Activated CD4-positive, alpha-beta T cell treated with anti-CD3 and anti-CD28 coated beads, Interleukin-10, Interleukin-2, amounts not matched to agents 100 ng/mL and 50 ng/mL, durations not matched to agents 16 hours and 8 hours (primary cell): ENCODE data around the gene NSDHL.
"Not testable (repeated sequence)": the region's sequence is repeated elsewhere in the genome, so short reads cannot be mapped to it uniquely, and the experiment has no call there.

Experiments used
- DNase-seq: peaks from one replicate; pipeline ENCODE4 v3.0.0-alpha.2; 2020

The NSDHL gene

DNA sequence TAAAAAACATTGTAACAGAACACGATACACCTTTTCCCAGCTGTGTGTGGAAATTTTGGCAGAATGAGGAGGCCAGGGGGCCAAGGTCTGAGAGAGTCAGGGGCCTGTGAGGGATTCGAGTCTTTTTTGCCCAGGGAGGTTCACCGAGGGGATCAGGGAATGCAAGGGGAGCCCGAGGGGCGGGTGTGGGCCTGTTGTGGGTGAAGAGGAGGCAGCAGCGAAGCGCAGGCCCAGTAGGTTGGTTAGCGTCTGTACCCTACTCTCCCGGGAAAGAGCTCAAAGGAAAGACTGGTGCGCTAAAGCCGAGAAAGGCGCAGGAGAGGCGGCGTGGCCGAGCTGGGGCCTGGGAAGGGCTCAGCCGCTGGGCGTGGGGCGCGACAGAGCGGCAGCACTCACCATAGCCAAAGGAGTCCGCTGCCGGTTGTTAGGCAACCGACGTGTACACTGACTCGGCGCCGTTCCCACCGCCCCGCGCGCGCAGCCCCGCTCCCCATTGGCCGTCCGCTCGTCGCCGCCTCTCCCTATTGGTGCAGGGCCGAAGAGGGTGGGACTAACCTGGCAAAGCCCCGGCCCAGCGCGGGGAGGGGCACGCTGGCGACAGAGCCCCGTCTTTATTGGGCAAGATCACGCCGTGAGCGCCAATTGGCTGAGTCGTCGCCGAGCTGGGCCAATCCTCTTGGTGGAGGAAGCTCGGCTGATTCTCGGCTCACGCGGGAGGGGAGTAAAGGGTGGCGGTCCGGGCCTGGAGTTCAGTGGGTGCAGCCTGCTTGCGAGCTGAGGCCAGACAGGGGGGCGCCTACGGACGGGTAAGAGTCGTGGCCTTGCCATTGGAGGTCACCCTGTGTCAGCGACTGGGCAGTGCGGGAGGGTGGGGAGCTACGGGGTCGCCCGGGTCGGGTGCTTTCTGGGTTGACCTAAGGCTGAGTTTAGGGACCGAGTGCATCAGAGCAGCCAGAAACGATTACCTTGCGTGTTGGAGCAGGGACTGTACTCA lies at the start of gene NSDHL, which contains the start of gene CETN2:
Gene NSDHL, plus strand, starts transcription at position 752 of the 994 bp plus-strand sequence. CDS start 15,262 bp downstream, outside the sequence.
Gene CETN2, minus strand, starts transcription at position 446 of the 994 bp plus-strand sequence. Its CDS starts 47 bp downstream, at position 399.
- peak; percentile 95 for DNase-seq

DNA sequence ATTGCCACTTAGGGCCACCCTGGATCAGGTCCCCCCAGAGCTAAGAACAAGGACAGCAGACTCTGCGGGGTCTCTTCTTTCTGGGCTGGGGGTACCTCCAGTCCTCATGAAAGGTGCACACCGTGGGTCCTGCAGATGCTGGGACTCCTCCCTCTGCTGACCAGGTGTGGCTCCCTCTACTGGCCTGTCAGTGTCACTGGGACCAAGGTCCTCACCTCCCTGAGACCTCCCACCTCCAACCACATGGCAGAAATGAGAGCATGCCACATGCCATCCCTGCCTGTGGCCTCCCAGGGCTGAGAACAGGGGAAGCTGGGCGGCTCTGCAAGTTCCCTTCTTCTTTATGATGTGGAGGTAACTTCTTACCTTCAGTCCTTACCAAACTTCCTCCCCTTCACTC lies 43.8 kb upstream of the NSDHL start:
- not testable (repeated sequence) for DNase-seq

DNA sequence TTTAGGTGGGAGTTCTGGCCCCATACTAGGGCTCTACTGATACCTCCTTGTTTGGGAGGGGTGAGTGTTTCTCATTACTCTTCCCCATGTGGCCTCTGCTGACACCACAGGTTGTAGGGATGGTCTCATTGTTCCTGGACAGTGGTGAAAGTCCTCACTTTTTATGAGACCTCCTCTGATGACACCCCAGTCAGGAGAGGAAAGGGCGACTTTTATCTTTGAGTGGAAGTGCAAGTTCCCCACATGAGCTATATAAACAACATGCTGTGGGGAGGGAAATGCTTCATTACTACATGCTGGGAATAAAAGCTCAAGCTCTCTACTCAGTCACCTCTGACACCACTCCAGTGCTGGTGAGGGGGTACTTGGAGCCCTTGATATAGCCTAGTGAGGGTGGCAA lies 31.9 kb upstream of the NSDHL start:
- no peak for DNase-seq

DNA sequence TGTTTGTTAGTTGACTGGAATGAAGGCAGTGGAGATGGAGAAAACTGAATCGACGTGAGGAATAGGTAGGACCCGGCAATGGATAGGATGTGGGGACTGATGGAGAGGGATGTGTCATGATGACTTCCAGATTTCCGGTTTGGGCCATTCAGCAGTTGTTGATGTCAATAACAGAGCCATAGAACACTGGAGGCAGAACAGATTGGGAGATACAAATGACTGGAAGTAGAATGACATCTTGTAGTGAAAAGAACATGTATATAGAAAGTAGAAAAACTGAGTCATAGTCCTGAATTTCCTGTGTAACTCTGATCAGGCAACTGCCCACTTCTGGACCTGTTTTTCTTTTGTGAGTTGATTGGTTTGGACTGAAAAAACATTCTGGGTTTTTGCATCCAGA lies 24.8 kb upstream of the NSDHL start:
- DNase-seq = peak; percentile 14

DNA sequence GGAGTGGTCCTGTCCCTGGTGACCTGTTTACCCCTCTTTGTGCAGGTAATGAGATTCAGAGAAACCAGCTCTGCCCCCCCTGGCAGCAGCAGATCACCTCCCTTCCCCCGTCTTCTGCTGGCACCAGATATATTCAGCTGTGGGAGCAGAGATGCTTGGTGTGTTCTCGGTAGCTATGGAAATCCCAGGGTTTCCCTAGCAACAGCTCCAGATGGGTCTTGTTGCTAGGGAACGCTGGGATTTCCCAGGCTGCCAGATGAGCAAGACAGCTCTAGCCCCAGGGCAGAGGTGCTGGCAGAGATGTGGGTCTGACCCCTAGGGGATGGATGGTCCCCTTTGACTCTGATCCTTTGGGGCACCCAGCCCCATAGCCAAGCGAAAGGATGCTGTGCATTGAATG lies 20.5 kb upstream of the NSDHL start:
- no peak for DNase-seq

DNA sequence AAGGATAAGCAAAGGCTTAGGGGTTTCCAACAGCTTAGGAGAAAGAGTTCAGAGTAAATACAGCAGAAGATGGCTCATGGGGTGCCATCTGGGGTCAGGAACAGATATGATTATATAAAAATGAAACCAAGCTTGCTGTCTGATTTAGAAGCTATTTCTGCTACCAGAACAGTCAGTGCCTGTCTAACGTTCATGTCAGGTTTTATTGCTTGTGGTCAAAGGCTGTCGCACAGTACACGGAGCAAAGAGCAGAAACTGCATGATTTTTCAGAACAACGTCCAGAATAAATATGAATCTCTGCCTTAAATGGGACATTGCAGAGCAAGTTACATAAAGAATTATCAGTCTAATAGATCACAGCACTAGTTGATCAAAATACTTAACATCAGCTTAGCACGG lies 17.7 kb upstream of the NSDHL start:
- no peak for DNase-seq

DNA sequence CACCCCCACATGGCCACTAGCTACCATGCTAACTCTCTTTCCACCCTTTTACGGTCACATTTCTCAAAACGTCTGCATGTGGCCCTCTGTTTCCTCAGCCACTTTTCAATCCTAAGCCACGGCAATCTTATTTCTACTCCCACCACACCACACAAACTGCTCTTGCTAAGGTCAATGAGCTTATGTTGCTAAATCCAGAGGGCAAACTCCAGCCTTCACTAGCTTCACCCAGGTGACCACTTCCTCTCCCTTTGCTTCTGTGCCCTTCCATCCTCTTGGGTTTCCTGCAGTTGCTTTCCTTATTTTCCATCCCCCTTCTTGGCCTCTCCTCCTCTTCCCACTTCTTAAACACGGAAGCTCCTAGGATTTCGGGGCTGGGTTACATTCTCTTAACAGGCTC lies 16.8 kb upstream of the NSDHL start:
- no peak for DNase-seq

DNA sequence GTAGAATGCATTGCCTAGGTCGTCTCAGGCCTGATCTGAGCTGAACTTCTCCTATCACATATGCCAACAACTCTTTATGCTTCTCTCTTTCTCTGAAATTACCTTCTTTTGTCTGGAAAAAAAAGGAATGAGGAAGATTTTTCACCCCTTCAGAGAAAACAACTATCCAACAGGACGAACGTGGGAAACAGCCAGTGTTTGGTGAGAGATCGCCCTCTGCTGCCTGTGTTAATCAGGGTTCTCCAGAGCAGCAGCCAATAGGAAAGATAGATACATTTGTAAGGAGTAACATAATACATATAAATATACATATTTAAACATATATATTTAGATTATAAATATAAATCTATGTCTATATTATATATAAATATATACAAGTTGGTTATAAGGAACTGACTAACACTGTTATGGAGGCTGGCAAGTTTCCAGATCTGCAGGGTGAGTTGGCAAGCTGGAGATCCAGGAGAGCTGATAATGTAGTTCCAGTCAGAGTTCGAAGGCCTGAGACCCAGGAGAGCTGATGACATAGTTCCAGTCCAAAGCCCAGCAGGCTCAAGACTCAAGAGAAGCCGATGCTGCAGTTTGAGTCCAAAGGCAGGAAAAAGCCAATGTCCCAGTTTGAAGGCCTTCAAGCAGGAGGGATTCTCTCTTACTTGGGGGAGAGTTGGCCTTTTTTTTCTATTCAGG lies 13.6 kb upstream of the NSDHL start:
- DNase-seq = peak; percentile 30

DNA sequence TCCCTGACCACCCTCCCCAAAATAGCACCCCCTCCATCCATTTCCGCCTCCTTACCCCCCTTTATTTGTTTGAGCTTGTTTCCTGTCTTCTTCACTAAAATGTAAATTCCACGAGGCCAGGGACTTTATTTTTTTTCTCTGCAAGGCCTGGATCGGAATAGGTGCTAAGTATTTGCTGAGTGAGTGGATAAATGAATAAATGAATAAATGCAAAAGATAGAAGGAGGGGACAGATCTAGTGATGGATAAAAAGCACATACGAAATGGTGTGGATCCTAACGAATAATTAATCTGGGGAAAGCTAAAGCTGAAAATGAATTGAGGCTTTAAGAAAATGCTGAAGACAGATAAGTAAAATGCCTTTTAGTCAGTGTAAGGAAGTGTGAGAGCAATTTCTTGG lies 12.5 kb upstream of the NSDHL start:
- no peak for DNase-seq

DNA sequence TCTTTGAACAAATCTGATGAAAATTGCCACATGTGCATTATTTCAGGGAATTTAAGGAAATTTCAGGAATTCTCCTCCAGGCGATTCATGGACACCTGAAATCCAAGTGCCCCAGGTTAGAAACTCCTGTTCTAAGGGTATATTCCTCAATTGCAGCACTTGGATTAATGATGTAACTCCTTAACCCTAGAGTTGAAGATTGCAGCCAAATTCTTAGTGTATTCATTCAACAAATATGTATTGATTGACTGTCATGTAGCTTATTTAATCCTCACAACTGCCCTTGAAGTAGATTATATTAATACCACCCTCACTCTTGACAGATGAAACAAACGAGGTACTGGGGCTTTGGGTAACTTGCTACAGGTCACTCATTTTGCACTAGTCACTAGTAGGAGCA lies 11.6 kb upstream of the NSDHL start:
- no peak for DNase-seq

DNA sequence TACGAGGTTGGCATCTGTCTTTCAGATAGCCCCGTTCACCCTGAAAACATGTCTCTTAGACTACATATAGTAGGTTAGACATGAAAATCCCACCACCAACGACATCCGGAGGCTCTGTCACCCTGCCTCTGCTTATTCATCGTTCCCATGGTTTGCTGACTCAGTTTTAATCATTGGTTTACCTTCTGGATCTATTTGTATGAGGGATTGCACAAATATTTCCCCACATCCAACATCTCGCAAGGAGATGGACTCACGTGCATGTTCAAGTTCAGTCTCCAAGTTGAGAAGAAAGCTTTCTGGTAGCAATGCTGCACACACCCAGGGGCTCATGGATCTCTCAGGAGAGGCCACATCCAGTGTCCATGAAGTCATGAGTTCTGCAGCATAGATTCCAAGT lies 11.1 kb upstream of the NSDHL start:
- no peak for DNase-seq

DNA sequence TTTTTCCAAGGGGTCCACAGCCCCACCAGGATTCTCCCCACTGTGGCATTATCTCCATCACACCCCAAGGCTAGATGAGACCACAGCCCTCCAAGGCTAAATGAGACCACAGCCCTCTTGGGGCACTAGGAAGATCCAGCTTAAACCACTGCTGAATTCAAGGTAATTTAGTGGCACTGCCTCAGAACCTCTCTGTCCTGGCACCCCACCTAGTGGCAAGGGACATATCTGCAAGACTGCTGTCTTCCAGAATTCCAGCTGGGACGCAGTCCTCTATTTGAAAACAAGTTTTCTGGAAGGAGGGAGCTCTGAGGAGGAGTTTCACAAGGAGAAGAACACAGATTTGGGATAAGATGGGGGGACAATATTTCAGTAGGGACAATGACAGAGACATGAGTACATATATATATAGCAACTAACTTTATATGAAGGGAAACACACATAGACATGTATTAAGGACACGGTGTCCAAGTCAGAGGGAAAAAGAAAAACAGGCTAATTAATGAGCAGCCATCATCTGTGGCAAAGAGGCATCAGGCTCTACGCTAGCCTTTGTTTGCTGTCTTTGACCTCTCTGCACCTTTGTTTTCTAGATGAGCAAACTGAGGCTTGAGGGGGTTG lies 9.6 kb upstream of the NSDHL start:
- DNase-seq = peak; percentile 27

DNA sequence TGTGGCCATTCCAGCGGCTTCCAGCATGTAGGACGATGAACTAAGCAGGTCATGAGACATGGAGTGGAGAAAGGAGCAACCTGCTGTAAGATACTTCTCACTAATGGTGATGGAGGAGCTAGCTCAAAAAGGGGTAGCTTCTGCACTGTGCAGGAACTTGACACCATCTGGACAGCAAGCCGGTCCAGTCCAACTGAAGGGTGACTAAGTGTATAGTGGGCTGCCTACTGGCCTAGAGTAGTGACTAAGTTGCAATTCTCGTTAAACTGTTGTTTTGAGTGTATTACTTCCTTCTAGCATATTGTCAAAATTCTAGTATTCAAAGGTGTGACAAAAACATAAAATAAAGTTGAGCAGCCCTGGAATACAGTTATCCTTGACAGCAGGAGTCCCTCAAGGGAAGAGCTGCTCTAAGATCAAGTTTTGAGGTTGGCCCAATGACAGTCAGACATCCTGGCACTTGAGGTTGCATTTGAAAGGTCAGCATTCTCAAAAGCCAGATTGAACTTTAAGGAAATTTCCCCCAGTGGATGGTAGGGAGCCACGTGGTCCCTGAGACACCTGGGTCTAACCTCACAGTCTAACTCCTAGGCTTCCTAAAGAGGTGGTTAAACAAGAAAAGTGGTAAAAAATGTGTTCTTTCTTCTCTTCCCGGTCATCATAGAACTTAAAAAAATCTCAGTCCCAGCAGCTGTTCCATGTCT lies 8.3 kb upstream of the NSDHL start:
- DNase-seq = no peak

DNA sequence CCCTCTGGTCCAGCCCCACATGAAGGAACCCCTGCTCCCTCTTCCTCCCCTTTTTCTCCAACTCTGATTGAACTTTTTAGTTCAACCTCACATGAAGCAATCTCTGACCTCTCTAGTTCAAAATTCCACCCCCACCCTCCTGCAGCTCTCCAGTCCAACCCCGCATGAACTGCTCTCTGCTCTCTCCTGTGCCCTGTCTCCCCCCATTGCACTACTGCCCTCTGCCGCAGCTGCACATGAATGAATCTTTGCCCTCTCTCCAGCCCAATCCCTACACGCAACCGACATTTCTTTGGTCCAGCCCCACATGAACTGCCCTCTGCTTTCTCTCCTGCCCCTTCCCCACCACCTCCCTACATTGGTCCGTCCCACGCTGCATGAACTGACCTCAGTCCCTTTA lies 7.2 kb upstream of the NSDHL start:
- no peak for DNase-seq

DNA sequence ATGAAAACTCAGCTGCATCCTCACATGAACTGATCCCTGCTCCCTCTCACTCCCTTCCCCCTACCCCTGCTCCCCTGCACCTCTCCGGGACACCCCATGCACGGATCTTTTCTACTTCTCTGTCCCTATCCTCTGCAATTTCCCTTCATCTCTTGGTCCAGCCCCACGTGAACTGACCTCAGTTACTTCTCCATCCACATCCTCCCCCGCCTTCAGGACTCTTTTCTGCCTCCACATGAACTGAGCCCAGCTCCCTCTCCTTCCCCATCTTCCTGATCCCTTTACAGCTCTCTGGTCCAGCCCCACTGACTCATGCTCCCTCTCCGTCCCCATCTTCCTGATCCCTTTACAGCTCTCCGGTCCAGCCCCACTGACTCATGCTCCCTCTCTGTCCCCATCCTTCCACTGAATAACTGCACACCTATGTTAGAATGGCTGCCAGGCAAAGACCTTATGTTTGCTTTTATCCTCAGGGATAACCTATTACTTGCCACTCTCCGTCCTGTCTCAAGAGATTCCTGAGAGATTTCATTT lies 6.0 kb upstream of the NSDHL start:
- no peak for DNase-seq

DNA sequence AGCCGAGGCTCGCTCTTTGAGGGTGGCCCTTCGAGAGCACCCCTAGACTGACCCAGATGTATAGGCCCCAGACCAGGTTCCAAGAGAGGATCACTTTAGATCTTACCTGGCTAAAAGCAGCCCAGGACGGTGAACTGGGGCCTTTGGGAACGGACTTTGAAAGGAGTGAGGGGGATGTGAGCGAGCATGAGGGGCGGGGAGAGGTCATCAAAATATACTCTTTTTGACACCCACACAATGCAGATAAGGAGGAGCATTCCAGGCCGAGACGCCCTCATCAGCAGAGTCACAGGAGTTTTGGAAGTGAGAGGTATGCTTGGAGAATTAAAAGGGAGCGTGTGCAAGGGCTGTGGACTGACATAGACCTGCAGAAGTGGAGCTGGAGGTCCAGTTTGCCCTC lies 528 bp downstream of the NSDHL start:
- no peak for DNase-seq

DNA sequence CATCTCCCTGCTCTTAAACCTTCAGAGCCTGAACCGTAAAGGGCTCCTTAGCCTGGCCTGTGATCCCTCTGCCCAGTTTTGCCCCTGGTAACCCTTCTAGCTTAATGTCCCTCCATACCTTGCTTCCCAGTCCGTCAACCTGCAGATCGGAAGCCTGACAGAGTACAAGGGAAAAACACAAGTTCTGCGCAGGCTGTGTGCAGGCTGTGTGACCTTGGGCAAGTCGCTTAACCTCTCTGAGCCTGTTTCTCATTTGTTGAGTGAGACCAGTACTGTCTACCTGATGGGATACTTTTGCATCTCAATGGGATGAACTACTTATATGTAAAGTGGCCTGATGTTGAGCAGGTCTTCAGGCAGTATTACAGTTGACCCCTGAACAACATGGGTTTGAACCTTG lies 1.7 kb downstream of the NSDHL start:
- DNase-seq = no peak

DNA sequence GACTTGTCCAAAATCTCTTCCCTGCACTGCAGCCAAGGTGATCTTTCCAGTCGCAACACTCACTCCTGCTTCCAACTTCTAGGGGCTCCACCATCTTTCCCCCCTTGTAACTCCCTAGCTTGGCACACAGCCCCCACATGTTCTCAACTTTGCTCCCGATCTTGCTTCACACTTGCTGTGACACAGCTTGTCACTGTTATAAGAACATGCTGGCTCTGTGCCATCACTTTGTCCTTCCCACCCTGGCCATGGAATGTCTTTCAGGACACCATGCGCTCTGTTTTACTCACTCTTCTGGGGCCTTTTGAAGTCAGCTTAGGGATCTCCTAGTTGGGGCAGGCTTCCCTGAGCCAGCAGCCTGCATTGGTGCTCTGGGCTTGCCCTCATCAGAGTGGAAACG lies 2.5 kb downstream of the NSDHL start:
- no peak for DNase-seq

DNA sequence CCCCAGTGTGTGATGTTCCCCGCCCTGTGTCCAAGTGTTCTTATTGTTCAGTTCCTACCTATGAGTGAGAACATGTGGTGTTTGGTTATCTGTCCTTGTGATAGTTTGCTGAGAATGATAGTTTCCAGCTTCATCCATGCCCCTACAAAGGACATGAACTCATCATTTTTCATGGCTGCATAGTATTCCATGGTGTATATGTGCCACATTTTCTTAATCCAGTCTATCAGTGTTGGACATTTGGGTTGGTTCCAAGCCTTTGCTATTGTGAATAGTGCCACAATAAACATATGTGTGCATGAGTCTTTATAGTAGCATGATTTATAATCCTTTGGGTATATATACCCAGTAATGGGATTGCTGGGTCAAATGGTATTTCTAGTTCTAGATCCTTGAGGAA lies 4.6 kb downstream of the NSDHL start:
- DNase-seq = not testable (repeated sequence)

DNA sequence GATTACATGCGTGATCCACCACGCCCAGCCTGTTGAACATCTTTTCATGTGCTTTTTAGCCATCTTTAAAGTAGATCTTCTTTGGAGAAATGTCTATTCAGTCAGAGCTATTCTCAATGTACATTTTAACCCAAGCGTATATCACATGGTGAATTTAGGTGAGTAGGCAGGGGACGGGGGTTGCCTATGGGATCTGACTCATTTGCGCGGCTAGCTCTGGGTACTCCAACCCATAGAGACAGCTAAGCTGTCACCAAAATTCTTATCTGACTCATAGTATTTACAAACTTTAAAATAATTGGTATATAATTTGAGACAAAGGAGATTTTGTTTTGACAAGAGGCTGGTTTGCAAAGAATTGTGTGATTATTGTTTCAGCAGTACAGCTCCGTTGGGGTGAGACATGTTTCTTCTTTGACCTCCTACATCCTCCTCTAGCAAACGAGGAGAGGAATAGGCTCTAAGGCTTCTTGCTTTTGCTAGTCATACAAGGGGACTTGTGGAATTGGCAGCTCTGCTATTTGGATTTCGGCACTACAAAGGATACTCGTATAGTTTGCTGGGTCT lies 12.0 kb downstream of the NSDHL start:
- no peak for DNase-seq

DNA sequence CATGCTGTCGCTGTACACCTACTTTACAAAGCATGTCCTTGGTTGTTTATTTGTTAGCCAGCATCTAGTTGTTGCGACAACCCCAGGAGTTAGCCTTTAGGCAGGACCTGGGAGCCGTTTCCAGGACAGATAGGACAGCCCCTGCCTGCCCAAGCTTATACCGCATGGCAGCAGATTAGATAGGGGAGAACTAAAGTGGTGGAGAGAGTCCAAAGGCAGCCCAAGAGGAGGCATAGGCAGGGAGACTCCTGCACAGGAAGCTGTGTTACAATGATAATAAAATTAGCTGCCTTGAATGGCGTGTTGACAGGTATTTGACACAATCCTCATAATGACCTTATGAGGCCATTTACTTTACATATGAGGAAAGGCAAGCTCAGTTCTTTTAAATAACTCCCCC lies 13.0 kb downstream of the NSDHL start:
- no peak for DNase-seq

DNA sequence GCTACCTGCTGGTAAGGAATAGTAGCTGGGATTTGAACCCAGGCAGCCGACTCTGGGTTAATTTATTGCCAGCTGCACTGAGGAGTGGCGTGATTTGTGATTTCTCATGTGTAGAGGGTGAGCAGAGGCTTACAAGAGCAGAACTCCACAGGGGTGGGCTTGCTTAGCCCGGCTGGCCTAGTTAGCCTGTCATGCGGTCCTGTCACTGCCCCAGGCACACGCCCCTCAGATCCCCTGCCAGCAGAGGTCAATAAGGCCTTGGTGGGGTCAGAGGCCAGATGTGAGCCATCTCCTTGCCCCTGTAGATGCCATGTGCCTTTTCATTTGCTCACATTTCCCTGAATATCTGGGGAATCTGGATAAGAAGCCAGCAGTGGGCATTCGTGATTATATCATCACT lies 13.4 kb downstream of the NSDHL start:
- DNase-seq = no peak
